ENCODE data around the gene PRND. TPM values are rescaled to one million over a fixed set of nuclear protein-coding genes. Genes with fewer than 3 reads are reported as not detected.
A peak's percentile ranks its signal among the peaks of the same experiment; 100 is the strongest.

The PRND gene
- total RNA-seq, 2 donors from 2014 or later: 0.24 to 0.88 TPM

- peaks cover 2% of the 10 kb centered on the region for H3K4me1 Mint-ChIP-seq
- Histone ChIP-seq H3K4me3 (ENCODE audit: low read length) (no peak overlapping the region), H3K27me3 (ENCODE audit: control insufficient read depth, insufficient read depth, low read length, poor library complexity, severe bottlenecking) (no peaks in the 10 kb centered on the region), H3K9me3 (ENCODE audit: control insufficient read depth, low read length) (no peaks in the 10 kb centered on the region), H3K36me3 (ENCODE audit: control insufficient read depth, insufficient read depth, low read length) (no peaks in the 10 kb centered on the region), H3K4me1 (ENCODE audit: control insufficient read depth, insufficient read depth, low read length) (no peaks in the 10 kb centered on the region), H3K27ac (ENCODE audit: low read depth, low read length) (peak overlapping the region; percentile 40), H3K9ac (ENCODE audit: extremely low read depth, low read length, poor library complexity, severe bottlenecking) (no peak overlapping the region)
- DNase-seq: no peak
- no peaks in the 10 kb centered on the region for H3K9me3 Mint-ChIP-seq
- peaks cover 8% of the 10 kb centered on the region for H3K36me3 Mint-ChIP-seq (ENCODE audit: low read depth)
- no peak overlapping the region for H3K27ac Mint-ChIP-seq
- TF ChIP-seq CTCF (conservative IDR thresholded peaks at IDR 0.05): no peak
- no peak overlapping the region for H3K4me3 Mint-ChIP-seq
- WGBS, 2 experiments (ENCODE audit: insufficient coverage in 1 of 2, insufficient read length in 1 of 2): 70 to 73% methylated on average over 4 to 7 of the region's 7 CpGs
- H3K27me3 Mint-ChIP-seq (ENCODE audit: insufficient read depth): no peaks in the 10 kb centered on the region
Measured at GRCh38 chr20:4697189-4697830, 24.4 kb upstream of the PRND start.

- Mint-ChIP-seq H3K4me1 (peaks cover 4% of the 10 kb centered on the region), H3K36me3 (ENCODE audit: low read depth) (peaks cover 8% of the 10 kb centered on the region), H3K9me3 (no peaks in the 10 kb centered on the region), H3K27me3 (ENCODE audit: insufficient read depth) (no peaks in the 10 kb centered on the region), H3K27ac (no peak overlapping the region), H3K4me3 (no peak overlapping the region)
- Histone ChIP-seq H3K9ac (ENCODE audit: extremely low read depth, low read length, poor library complexity, severe bottlenecking) (no peak overlapping the region), H3K4me3 (ENCODE audit: low read length) (no peak overlapping the region), H3K4me1 (ENCODE audit: control insufficient read depth, insufficient read depth, low read length) (no peaks in the 10 kb centered on the region), H3K36me3 (ENCODE audit: control insufficient read depth, insufficient read depth, low read length) (no peaks in the 10 kb centered on the region), H3K9me3 (ENCODE audit: control insufficient read depth, low read length) (no peaks in the 10 kb centered on the region), H3K27me3 (ENCODE audit: control insufficient read depth, insufficient read depth, low read length, poor library complexity, severe bottlenecking) (no peaks in the 10 kb centered on the region), H3K27ac (ENCODE audit: low read depth, low read length) (no peak overlapping the region)
- TF ChIP-seq CTCF (conservative IDR thresholded peaks at IDR 0.05): no peak
- WGBS, 2 experiments (ENCODE audit: insufficient coverage in 1 of 2, insufficient read length in 1 of 2): 73% methylated on average over 2 of the region's 2 CpGs; no CpG with 5 or more reads in 1 of the 2 experiments
- DNase-seq: no peak
Measured at GRCh38 chr20:4697831-4698221, 23.9 kb upstream of the PRND start.

GRCh38 chr20:4699216-4699615, 22.5 kb upstream of the PRND start:
- Mint-ChIP-seq H3K27me3 (ENCODE audit: insufficient read depth) (no peaks in the 10 kb centered on the region), H3K36me3 (ENCODE audit: low read depth) (peaks cover 6% of the 10 kb centered on the region), H3K27ac (no peak overlapping the region), H3K9me3 (no peaks in the 10 kb centered on the region), H3K4me3 (no peak overlapping the region), H3K4me1 (peaks cover 11% of the 10 kb centered on the region)
- peaks cover 2% of the 10 kb centered on the region for H3K4me1 ChIP-seq (ENCODE audit: control insufficient read depth, insufficient read depth, low read length)
- H3K36me3 ChIP-seq (ENCODE audit: control insufficient read depth, insufficient read depth, low read length): no peaks in the 10 kb centered on the region
- H3K4me3 ChIP-seq (ENCODE audit: low read length): no peak overlapping the region
- no peak overlapping the region for H3K9ac ChIP-seq (ENCODE audit: extremely low read depth, low read length, poor library complexity, severe bottlenecking)
- no peak overlapping the region for H3K27ac ChIP-seq (ENCODE audit: low read depth, low read length)
- no peak for TF ChIP-seq CTCF (conservative IDR thresholded peaks at IDR 0.05)
- DNase-seq: peak; percentile 35
- H3K9me3 ChIP-seq (ENCODE audit: control insufficient read depth, low read length): no peaks in the 10 kb centered on the region
- H3K27me3 ChIP-seq (ENCODE audit: control insufficient read depth, insufficient read depth, low read length, poor library complexity, severe bottlenecking): no peaks in the 10 kb centered on the region
- WGBS, 2 experiments (ENCODE audit: insufficient coverage in 1 of 2, insufficient read length in 1 of 2): 96 to 100% methylated on average over 2 to 9 of the region's 9 CpGs

Data from endodermal cell (in vitro differentiated cells).